Pancreas (tissue), 10 donors: ENCODE data around the gene HAUS7. TPM values are rescaled to one million over a fixed set of nuclear protein-coding genes. Genes with fewer than 3 reads are reported as not detected.

Source experiments
- ATAC-seq, 4 donors: fragments of 200-7000 bp; cut with Tn5 transposase; one replicate each; pipeline versions ENCODE4 v1.8.0 to v1.9.1; 2020; ENCODE audit warnings: mild to moderate bottlenecking in 4 of 4, moderate library complexity in 4 of 4
- DNase-seq, 6 donors: peaks; one replicate each; pipeline ENCODE4 v3.0.0-alpha.2; 2020
- FAIRE-seq: peaks from 2 replicates; lab custom pipeline; 2012; peaks lifted over from hg19 to GRCh38; lab: Jason Lieb, UNC
- H3K27ac ChIP-seq, 4 donors: fragments of 200-600 bp; sonication (generic); 1 replicate in 3 of 4; 2 replicates in 1 of 4; pipeline versions ENCODE4 v1.5.0 to v1.8.0; 2020
- H3K27me3 ChIP-seq, 4 donors: fragments of 200-600 bp; one replicate each; pipeline ENCODE4 v1.8.0; 2021
- H3K36me3 ChIP-seq, 3 donors: fragments of 200-600 bp; sonication (generic) in 1 of 3; one replicate each; pipeline versions ENCODE4 v1.5.0 to v1.8.0; 2020 to 2021
- H3K4me1 ChIP-seq, 3 donors: fragments of 200-600 bp; one replicate each; pipeline ENCODE4 v1.8.0; 2021
- H3K4me3 ChIP-seq, 4 donors: fragments of 200-600 bp; sonication (generic) in 2 of 4; one replicate each; pipeline versions ENCODE4 v1.5.0 to v1.8.0; 2020 to 2021
- H3K9me3 ChIP-seq, 4 donors: fragments of 200-600 bp; one replicate each; pipeline ENCODE4 v1.8.0; 2021
- CTCF ChIP-seq, 4 donors: fragments of 200-600 bp; sonication (generic) in 3 of 4; IDR thresholded peaks; one replicate each; pipeline versions ENCODE4 v1.5.0 to v1.8.0; 2021; ENCODE audit warnings: antibody characterized with exemption in 4 of 4
- WGBS, 2 donors: extraction: QIAGEN DNeasy Blood & Tissue Kit; methylation state at CpG; one replicate each; pipeline ENCODE4 v1.1.7; 2013; 5-methylcytosine and 5-hydroxymethylcytosine counted together
- intact Hi-C, 3 donors: fragments of 100-400 bp; cut with DNase I; formaldehyde crosslinking; loops; one replicate each; pipeline versions ENCODE4 v1.11.1 to v1.14.2; 2022
- polyA plus RNA-seq, 2 donors: library from polyadenylated mRNA; stranded (reverse); fragments of 200-250 nt; gene quantifications; one replicate each; pipeline ENCODE4 v1.2.3, GENCODE V29; 2013
- total RNA-seq, 6 donors: library from RNA; stranded (reverse); fragmentation: NEBNext Ultra II Directional in 4 of 6; extraction: Animal tissue kit (Norgen Biotek cat#: 25700) in 4 of 6; gene quantifications; one replicate each; pipeline versions ENCODE4 v1.2.1 to v1.2.4, GENCODE V29; 2021 to 2023
- donor health status: healthy with polysubstance abuse.
- donor health status: DM: no; HTN: no; CAD: no; lungs with moderate emphysema.
- donor health status: DM: no; HTN: no; CAD: no.
- donor health status: control.
- donor health status: control.
- donor health status: Bipolar disorder and iron deficiency.
- donor health status: DM: yes; HTN: yes; CAD: no.
- donor health status: DM: no; HTN: no; CAD: no.
- donor health status: DM: no; HTN: no; CAD: no.
- donor health status: DM: yes; HTN: yes; CAD: no.

HAUS7 gene
- total and polyA plus RNA-seq, 8 donors: 4.9 to 44.1 (median 9.5) TPM

- intact Hi-C loops: no loop called here
- Histone ChIP-seq H3K9me3 (no peaks in the 10 kb centered on the region), H3K27me3 (no peaks in the 10 kb centered on the region), H3K4me1 (no peaks in the 10 kb centered on the region), H3K4me3 (no peak overlapping the region), H3K36me3 (no peaks in the 10 kb centered on the region), H3K27ac (no peak overlapping the region)
- ATAC-seq (peak in 3 of 4 donors; percentile 69 to 86 (median 71)), DNase-seq (peak in 4 of 6 donors; percentile 48 to 78 (median 50)), FAIRE-seq (no peak)
- TF ChIP-seq CTCF (IDR thresholded peaks at IDR 0.05): peak; percentile 15 to 48 (median 32)
- WGBS, 2 donors: 47 to 48% methylated on average over 7 of the region's 7 CpGs
These were observed 9.6 kb downstream of the HAUS7 start for GRCh38 chrX:153460826-153461225.

GRCh38 chrX:153459986-153460385 is 10.4 kb downstream of the HAUS7 start:
- H3K9me3 ChIP-seq: no peaks in the 10 kb centered on the region
- H3K27ac ChIP-seq: no peak overlapping the region
- WGBS, 2 donors: 88 to 90% methylated on average over 4 of the region's 4 CpGs
- H3K27me3 ChIP-seq: no peaks in the 10 kb centered on the region
- no peaks in the 10 kb centered on the region for H3K4me1 ChIP-seq
- ATAC-seq (peak in 1 of 4 donors; percentile 38), FAIRE-seq (no peak), DNase-seq (no peak)
- no peak for TF ChIP-seq CTCF (IDR thresholded peaks at IDR 0.05)
- intact Hi-C loops: no loop called here
- no peaks in the 10 kb centered on the region for H3K36me3 ChIP-seq
- no peak overlapping the region for H3K4me3 ChIP-seq

- FAIRE-seq: no peak
- Histone ChIP-seq H3K36me3 (no peaks in the 10 kb centered on the region), H3K4me1 (no peaks in the 10 kb centered on the region), H3K4me3 (no peak overlapping the region), H3K27me3 (no peaks in the 10 kb centered on the region), H3K27ac (no peak overlapping the region), H3K9me3 (no peaks in the 10 kb centered on the region)
- intact Hi-C loops: no loop called here
- ATAC-seq: no peak
- no peak for DNase-seq
- 81 to 94% methylated on average over 4 of the region's 4 CpGs for WGBS, 2 donors
- TF ChIP-seq CTCF (IDR thresholded peaks at IDR 0.05): no peak
These were observed 11.9 kb downstream of the HAUS7 start for GRCh38 chrX:153458476-153458875.

- no peak overlapping the region for H3K4me3 ChIP-seq
- intact Hi-C loops: no loop called here
- TF ChIP-seq CTCF (IDR thresholded peaks at IDR 0.05): no peak
- DNase-seq: no peak
- no peaks in the 10 kb centered on the region for H3K9me3 ChIP-seq
- H3K4me1 ChIP-seq: no peaks in the 10 kb centered on the region
- no peaks in the 10 kb centered on the region for H3K36me3 ChIP-seq
- WGBS, 2 donors: 79 to 90% methylated on average over 17 of the region's 17 CpGs
- no peak for FAIRE-seq
- no peak for ATAC-seq
- H3K27ac ChIP-seq: no peak overlapping the region
- no peaks in the 10 kb centered on the region for H3K27me3 ChIP-seq
These were observed 12.4 kb downstream of the HAUS7 start for GRCh38 chrX:153457827-153458466.

GRCh38 chrX:153457136-153457825 is 13.1 kb downstream of the HAUS7 start:
- no peaks in the 10 kb centered on the region for H3K36me3 ChIP-seq
- no peak overlapping the region for H3K27ac ChIP-seq
- intact Hi-C loops: no loop called here
- peak in 1 of 6 donors; percentile 53 for DNase-seq
- no peak for ATAC-seq
- no peak for FAIRE-seq
- H3K4me3 ChIP-seq: no peak overlapping the region
- no peaks in the 10 kb centered on the region for H3K4me1 ChIP-seq
- WGBS, 2 donors: 79 to 91% methylated on average over 18 of the region's 18 CpGs
- TF ChIP-seq CTCF (IDR thresholded peaks at IDR 0.05): no peak
- no peaks in the 10 kb centered on the region for H3K9me3 ChIP-seq
- no peaks in the 10 kb centered on the region for H3K27me3 ChIP-seq
